ENCODE measurements around the gene PAIP2B. TPM values are rescaled to one million over a fixed set of nuclear protein-coding genes. Genes with fewer than 3 reads are reported as not detected.

PAIP2B gene
- total RNA-seq, result 0.98 and 2.4 TPM in 2 replicates

DNA sequence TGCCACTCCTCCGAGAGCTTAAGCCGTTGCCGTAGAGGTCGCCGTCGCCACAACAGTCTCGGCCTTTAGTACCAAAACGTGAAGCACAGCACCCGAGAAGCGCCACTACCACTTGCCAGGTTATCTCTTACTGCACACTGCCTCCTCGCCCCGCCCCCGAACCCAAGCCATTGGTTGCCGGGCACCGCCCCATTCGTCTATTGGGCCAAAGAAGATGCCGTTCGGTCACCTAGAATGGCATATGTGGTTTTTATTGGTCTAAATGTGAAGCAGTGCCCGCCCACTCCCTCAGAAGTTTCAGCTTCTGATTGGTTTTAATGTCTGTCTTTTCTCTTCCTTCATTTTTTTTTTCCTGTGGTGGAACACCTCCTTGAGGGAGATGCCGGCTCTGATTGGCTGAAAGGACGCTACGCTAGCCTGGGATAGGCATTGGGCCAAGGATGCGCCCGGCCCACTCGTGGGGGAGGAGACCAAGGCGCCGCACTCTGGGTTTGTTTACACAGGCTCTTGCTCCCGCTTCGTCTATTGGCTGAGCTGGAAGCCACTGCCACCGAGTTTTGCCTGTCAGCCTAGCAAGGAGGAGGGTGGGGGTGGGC, at the start of gene PAIP2B:
TSS of gene PAIP2B (minus strand) at position 139 of the 596 bp plus-strand sequence. CDS start 24,514 bp downstream, outside the sequence.

Small RNA genes within 50 kb of the gene (small RNA-seq; reads per million reads assigned to genes)
- gene AC007881.1, result not detected

Other genes starting within 250 kb of the PAIP2B start
- gene ANKRD53, start 248.5 kb downstream of the PAIP2B start, total RNA-seq, result 0.65 and 1.6 TPM in 2 replicates
- gene TEX261, start 232.2 kb downstream of the PAIP2B start, total RNA-seq, result 14.9 and 29.6 TPM in 2 replicates
- 71.1 and 76.9 TPM in 2 replicates for gene NAGK, start 158.5 kb downstream of the PAIP2B start, total RNA-seq
- gene MCEE, start 96.9 kb downstream of the PAIP2B start, total RNA-seq, result 13.6 and 29.8 TPM in 2 replicates
- gene MPHOSPH10, start 96.5 kb downstream of the PAIP2B start, total RNA-seq, result 14.9 and 21.6 TPM in 2 replicates
- 112 and 145 TPM in 2 replicates for gene ZNF638, start 104.7 kb upstream of the PAIP2B start, total RNA-seq
- 9.8 and 18.9 TPM in 2 replicates for gene DYSF, start 226.5 kb upstream of the PAIP2B start, total RNA-seq

Data from placental epithelial cell (primary cell).